GM18507 (cell line): ENCODE results near the gene AHNAK2.
"Not testable (repeated sequence)": the region's sequence is repeated elsewhere in the genome, so short reads cannot be mapped to it uniquely, and the experiment has no call there.

ENCODE experiments used
- DNase-seq: peaks from one replicate; pipeline ENCODE4 v3.0.0; 2011; ENCODE audit warnings: low read depth; ENCODE audit not compliant: insufficient read length; ENCODE audit errors: extremely low spot score
- FAIRE-seq: peaks from 2 replicates; lab custom pipeline; 2011; peaks lifted over from hg19 to GRCh38; lab: Jason Lieb, UNC

AHNAK2 gene

GRCh38 chr14:104944016-104944308 lies 34.2 kb downstream of the AHNAK2 start:
- DNase-seq, FAIRE-seq: not testable (repeated sequence)

DNA sequence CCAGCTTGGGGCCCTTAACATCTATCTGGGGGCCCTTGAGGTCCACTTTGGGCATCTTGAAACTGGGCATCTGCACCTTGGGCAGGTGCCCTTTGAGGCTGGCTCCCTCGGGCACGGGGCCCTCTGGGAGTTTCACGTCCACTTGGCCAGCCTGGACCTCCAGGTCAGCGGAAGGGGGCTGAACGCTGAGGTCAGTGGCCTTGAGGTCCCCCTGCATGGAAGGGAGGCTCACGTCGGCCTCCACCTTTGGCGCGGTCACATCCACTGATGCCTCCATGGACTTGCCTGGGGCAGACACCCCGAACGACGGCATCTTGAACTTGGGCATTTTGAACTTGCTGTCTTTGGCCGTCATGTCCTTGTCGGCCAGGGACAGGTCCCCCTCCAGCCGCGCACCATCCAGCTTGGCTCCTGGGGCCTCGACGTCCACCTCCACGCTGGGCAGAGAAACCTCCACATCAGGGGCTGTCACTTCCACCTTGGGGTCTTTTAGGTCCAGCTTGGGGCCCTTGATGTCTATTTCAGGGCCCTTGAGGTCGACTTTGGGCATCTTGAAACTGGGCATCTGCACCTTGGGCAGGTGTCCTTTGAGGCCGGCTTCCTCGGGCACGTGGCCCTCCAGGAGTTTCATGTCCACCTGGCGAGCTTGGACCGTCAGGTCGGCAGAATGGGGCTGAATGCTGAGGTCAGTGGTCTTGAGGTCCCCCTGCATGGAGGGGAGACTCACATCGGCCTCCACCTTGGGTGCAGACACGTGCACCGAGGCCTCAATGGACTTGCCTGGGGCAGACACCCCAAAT lies 34.8 kb downstream of the AHNAK2 start:
- FAIRE-seq, DNase-seq: not testable (repeated sequence)

DNA sequence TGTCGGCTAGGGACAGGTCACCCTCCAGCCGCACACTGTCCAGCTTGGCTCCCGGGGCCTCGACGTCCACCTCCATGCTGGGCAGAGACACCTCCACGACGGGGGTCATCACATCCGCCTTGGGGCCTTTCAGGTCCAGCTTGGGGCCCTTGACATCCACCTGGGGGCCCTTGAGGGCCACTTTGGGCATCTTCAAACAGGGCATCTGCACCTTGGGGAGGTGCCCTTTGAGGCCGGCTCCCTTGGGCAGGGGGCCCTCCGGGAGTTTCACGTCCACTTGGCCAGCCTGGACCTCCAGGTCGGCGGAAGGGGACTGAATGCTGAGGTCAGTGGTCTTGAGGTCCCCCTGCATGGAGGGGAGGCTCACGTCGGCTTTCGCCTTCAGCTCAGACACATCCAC lies 35.6 kb downstream of the AHNAK2 start:
- FAIRE-seq, result no peak
- DNase-seq, result no peak

DNA sequence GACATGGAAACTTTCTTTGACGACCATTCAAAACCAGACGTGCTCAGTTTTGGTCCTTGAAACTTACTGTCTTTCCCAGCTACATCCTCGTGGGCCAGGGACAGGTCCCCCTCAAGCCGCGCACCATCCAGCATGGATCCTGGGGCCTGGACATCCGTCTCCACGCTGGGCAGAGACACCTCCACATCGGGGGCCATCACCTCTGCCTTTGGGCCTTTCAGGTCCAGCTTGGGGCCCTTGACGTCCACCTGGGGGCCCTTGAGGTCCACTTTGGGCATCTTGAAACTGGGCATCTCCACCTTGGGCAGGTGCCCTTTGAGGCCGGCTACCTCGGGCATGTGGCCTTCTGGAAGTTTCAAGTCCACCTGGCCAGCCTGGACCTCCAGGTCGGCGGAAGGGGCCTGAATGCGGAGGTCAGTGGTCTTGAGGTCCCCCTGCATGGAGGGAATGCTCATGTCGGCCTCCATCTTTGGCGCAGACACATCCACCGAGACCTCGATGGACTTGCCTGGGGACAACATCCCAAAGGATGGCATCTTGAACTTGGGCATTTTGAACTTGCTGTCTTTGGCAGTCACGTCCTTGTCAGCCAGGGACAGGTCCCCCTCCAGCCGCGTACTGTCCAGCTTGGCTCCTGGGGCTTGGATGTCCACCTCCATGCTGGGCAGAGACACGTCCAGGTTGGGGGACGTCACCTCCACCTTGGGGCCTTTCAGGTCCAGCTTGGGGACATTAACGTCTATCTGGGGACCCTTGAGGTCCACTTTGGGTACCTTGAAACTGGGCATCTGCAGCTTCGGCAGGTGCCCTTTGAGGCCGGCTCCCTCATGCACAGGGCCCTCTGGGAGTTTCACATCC lies 36.4 kb downstream of the AHNAK2 start:
- DNase-seq (no peak), FAIRE-seq (no peak)

GRCh38 chr14:104940526-104941150 lies 37.5 kb downstream of the AHNAK2 start:
- FAIRE-seq, result no peak
- no peak for DNase-seq

- no peak for DNase-seq
- no peak for FAIRE-seq
These were observed 38.3 kb downstream of the AHNAK2 start for GRCh38 chr14:104939666-104940410.

DNA sequence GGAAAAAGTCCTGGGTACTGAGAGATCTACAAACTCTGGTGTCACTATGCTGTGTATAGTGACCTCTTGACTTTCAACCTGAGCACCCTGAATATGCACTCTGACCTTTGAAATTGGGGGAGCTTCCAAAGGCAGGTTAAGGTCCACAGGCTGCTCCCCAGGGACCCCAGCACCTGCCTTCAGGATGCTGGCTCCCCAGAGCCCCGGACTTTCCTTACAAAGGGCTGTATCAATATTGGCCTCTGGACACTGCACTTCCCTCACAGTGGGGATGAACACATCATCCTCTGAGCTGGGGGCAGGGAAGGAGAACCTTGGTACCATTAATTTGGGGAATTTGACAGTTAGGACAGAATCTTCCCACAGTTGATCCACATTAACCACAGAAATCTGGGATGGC lies 39.2 kb downstream of the AHNAK2 start:
- no peak for DNase-seq
- FAIRE-seq, result no peak

DNA sequence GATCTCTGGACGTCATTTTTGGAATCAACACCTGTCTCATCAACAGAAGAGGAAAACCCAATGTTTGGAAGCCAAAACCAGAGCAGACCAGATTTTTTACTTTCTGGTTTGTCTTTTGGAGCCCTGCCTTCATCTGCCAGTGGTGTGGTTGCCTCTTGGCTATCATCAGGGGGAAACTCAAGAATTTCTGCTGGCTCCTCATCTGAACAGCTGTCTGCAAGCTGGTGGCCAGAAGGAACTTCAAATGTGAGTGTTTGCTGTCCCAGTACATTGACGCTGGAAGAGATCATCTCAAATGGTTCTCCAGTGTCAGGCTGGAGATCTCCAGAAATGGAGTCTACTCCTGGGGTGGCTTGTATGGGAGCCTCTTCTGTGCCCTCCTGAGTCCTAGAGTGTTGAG lies 39.7 kb downstream of the AHNAK2 start:
- no peak for DNase-seq
- no peak for FAIRE-seq

GRCh38 chr14:104937694-104938365 lies 40.3 kb downstream of the AHNAK2 start:
- no peak for FAIRE-seq
- no peak for DNase-seq

- FAIRE-seq (no peak), DNase-seq (no peak)
These were observed 41.0 kb downstream of the AHNAK2 start for GRCh38 chr14:104937161-104937560.

GRCh38 chr14:104936361-104937155 lies 41.6 kb downstream of the AHNAK2 start:
- DNase-seq (no peak), FAIRE-seq (no peak)

DNA sequence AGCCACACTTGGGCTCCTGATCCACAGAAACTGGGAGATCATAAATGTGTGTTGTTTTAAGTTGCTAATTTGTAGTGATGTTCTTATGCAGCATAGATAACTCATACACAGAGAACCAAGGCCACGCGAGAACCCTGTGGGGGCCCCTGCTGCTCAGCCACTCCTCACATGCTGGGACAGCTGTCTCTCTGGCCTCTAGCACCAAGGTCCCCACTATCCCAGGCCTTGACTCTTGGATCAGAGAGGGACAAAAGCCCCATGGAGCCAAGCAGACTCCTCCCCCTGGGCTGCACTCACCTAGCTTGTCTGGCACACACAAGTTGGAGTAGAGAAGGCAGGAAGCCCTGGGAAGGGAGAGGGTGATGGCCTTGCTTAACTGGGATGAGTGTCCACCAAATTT lies 42.2 kb downstream of the AHNAK2 start:
- DNase-seq (no peak), FAIRE-seq (no peak)

- no peak for DNase-seq
These were observed 43.0 kb downstream of the AHNAK2 start for GRCh38 chr14:104935026-104935650.

DNA sequence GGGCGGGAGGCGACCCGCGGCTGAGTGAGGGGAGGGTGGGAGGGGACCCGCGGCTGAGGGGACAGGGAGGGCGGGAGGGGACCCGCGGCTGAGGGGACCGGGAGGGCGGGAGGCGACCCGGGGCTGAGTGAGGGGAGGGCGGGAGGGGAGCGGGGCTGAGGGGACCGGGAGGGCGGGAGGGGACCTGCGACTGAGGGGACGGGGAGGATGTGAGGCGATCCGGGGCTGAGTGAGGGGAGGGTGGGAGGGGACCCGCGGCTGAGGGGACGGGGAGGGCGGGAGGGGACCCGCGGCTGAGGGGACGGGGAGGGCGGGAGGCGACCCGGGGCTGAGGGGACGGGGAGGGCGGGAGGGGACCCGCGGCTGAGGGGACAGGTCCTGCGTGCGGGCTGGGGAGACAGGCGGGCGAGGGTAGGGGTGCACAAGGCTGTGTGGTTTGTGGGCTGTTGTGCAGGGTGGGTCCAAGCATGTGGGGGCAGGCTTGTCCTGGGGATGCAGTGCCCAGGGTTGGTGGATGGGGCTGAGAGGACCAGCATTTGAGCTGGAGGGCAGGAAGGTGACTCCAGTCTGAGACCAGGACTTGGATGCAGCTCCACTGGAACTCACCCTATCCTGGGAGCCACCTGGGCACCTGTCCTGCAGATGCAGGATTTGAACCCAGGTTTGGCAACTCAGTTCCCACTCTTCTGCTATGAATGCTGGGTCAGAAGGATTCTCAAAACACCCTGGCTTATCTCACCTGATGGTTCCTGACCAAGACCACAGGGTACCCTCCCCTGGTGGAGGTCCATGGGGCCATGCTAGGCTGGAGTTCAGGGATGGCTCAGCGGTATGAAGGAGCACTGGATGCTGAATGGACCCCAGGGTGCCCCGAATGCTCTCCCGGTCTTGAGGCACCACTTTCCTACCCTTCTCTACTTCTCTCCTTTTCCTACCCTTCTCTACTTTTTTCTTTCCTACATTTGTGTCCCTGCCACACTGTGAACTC lies 44.1 kb downstream of the AHNAK2 start:
- DNase-seq (no peak), FAIRE-seq (no peak)

More at GRCh38 chr14:104935026-104935650, 43.0 kb downstream of the AHNAK2 start:
- no peak for FAIRE-seq

DNA sequence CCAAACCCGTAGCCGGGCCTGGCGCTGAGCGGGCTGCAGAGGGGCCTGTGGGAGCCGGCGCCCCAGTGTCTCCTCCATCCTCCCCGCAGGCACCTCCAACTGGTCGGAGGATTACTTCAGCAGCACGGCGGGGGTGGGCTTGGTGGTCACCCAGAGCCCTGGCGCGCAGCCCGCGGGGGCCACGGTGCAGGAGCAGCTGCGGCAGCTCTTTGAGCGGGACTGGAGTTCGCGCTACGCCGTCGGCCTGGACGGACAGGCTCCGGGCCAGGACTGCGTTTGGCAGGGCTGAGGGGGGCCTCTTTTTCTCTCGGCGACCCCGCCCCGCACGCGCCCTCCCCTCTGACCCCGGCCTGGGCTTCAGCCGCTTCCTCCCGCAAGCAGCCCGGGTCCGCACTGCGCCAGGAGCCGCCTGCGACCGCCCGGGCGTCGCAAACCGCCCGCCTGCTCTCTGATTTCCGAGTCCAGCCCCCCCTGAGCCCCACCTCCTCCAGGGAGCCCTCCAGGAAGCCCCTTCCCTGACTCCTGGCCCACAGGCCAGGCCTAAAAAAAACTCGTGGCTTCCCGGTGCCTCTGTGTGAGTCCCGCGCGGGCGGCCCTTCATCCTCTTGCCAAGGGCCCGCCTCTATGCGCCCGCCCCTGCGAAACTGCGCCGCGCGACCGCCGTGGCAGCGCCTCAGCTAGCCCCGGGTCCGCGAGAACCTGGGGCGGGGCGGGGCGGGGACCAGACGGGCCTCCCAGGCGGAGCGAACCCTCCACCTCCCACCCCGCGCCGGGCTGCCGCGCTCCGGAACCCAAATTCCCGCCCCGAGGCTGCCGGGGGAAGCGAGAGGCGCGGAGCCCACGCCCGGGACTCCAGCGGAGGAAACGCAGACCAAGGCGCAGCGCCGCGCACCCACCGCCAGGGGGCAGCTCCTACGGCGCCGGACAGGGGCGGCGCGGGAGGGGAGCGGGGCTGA lies 45.2 kb downstream of the AHNAK2 start:
- FAIRE-seq (peak; percentile 64), DNase-seq (peak; percentile 86)
